NCI-H524 (cell line): ENCODE results near the gene TPSD1.
A peak's percentile ranks its signal among the peaks of the same experiment; 100 is the strongest.
"Not testable (repeated sequence)": the region's sequence is repeated elsewhere in the genome, so short reads cannot be mapped to it uniquely, and the experiment has no call there.

Experiments used
- DNase-seq, 2 experiments: peaks; one replicate each; lab custom pipeline; 2025; lab: John Stamatoyannopoulos, UW

Gene TPSD1

DNA sequence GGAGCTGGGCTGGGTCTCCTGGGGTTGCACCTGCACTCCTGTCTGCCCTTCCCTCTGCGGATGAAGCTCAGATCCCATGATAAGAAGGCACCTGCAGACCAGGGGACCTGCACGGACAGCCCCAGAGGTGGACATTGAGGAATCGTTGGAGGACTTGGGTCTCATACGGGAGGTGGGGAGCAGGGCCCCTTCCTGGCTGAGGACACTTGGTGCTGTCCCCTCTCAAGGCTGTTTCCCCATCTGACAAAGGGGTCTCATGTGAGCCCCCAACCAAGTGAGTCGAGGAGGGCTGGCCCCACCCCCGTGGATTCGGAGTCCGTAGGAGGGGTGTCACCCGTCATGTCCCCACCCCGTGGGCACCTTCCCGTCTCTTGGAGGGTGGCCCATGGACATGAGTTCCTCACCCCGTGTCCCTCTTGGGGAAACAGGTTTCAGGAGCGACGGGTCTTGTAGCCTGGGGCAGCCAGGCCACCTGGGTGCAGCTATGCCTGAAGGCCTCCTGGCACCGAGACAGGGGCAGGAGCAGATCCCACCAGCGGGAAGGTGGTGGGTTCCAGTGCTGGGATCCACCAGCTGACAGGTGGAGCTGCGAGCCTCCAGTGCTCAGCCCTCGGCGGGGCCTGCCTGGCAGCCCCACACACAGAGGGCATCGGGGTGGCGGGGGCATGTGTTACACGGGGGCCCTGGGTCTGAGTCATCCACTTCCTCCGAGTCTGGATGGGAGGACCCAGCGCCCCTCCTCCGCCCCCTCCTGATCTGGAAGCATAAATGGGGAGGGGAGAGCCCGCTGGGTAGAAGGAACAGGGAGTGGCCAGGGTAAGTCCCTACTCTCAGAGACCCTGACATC, at the start of gene TPSD1:
Gene TPSD1 (plus strand): TSS at position 794 of the 847 bp plus-strand sequence. CDS start 212 bp downstream, outside the sequence.
- not testable (repeated sequence) for DNase-seq

DNA sequence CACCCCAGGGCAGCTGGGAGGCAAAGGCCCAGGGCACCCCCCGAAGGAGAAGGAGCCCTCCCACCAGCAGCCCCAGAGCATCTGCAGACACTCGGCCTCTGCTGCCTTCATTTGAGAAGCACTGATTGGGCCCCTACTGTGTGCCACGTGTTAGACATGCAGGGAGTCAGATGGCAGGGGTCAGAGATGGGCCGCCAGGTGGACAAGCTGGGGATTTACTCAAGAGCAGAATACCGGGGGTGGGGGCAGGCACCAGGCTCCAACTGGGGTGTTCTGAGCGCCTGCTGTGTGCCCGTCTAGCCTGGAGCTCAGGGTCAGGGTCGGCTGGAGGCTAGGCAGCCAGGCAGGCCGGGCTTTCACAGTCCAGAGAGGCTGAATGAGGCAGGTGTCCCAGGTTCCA, 49.5 kb upstream of the TPSD1 start:
- no peak for DNase-seq

DNA sequence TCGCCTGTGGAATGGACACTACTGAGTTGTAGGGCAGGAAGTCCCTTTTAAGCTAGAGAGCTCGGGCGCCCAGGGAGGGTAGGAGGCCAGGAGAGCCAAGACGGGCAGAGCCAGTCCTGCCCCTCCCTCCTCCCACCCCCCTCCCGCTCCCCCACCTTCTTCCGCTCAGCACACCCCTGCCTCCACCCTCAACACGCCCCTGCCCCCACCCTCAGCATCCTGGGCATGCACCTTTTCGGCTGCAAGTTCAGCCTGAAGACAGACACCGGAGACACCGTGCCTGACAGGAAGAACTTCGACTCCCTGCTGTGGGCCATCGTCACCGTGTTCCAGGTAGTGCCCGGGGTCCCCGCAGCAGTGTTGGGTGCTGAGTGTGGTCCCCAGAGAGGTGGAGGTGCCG, 49.1 kb upstream of the TPSD1 start:
- DNase-seq = no peak

DNA sequence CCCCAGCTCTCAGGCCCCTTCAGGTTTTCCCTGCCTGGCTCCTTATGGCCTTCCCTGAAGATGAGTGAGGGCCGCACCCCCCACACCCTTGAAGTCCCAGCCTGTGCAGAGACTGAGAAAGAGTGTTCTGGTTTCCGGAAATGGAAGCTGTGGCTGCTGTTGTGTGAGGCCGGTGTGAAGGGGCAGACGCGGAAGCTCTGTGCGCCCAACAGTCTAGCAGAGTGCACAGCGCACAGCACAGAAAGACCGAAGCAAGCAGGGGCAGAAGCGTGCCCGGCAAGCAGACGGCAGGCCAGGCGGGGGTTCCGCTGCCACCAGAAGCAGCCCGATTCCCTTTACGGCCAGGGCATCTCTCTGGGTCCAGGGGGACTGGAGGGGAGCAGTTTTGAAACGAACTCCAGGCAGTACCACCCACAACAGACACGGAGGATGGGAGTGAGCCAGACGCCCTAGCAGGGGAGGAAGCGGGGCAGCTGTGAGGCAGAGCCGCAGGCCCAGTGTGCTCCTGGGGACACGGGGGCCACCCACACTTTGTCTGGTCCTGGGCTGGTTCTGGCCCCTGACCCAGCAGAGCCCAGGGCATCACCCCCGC, 47.5 kb upstream of the TPSD1 start:
- DNase-seq = no peak

DNA sequence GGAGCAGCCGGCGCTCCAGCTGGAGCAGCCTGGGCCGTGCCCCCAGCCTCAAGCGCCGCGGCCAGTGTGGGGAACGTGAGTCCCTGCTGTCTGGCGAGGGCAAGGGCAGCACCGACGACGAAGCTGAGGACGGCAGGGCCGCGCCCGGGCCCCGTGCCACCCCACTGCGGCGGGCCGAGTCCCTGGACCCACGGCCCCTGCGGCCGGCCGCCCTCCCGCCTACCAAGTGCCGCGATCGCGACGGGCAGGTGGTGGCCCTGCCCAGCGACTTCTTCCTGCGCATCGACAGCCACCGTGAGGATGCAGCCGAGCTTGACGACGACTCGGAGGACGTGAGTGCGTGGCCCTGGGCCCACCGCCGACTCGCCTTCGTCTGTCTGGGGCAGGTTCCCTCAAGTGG, 46.8 kb upstream of the TPSD1 start:
- DNase-seq = no peak

DNA sequence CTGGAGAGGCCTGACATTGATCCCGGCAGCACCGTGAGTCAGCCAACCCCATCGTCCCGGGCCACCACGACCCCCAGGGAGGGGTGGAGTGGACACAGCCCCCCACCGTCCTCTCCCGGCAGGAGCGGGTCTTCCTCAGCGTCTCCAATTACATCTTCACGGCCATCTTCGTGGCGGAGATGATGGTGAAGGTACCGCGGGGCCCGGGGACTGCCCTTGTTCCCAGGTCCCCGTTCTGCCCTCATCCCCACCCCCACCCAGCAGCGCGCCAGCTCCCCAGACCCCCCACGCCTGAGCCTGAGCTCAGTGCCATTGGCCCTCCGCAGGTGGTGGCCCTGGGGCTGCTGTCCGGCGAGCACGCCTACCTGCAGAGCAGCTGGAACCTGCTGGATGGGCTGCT, 45.4 kb upstream of the TPSD1 start:
- DNase-seq = no peak

DNA sequence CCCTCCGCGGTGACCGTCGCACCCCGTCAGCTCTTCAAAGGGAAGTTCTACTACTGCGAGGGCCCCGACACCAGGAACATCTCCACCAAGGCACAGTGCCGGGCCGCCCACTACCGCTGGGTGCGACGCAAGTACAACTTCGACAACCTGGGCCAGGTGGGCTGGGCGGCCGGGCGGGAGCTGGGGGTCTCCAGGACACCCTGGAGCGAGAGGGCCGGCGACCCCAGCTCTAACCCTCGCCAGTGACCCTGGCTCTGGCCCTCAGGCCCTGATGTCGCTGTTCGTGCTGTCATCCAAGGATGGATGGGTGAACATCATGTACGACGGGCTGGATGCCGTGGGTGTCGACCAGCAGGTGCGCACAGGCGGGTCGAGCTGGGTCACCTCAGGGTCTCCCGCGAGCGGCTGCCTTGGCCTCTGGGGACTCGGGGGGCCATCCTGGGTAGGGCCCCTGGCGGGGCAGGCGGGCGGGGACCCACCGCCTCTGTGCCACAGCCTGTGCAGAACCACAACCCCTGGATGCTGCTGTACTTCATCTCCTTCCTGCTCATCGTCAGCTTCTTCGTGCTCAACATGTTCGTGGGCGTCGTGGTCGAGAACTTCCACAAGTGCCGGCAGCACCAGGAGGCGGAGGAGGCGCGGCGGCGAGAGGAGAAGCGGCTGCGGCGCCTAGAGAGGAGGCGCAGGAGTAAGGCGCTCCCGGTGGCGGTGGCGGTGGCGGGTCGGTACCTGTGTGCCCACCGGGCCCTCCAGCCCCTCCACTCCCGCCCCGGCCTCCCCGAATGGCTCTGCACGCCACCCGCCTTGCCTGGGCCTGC, 44.2 kb upstream of the TPSD1 start:
- DNase-seq = no peak

DNA sequence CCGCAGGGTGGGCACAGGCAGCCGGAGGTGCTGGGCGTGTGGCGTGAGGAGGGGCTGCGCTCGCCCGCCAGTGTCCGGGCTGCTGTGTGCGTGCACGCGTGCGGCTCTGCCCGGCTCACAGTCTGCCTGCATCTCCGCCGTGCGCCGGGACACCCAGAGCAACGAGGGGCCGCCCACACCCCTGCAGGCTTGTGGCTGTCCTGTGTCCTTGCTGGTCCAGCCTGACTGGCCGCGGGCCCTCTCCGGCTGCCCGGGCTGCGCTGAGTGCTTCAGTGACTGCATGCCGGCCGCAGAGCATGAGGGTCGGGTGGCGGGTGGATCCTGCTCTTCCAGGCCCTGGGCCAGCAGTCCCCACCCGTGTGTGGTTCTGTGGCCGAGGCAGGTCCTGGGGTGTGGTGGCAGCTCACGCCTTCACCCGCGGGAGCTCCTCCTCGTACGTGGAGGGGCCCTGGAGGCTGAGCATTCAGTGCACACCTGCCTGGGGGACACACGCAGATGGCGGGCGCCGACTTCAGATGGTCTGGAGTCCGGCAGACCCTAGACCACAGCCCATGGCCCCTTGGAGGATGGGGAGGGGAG, 43.2 kb upstream of the TPSD1 start:
- no peak for DNase-seq

DNA sequence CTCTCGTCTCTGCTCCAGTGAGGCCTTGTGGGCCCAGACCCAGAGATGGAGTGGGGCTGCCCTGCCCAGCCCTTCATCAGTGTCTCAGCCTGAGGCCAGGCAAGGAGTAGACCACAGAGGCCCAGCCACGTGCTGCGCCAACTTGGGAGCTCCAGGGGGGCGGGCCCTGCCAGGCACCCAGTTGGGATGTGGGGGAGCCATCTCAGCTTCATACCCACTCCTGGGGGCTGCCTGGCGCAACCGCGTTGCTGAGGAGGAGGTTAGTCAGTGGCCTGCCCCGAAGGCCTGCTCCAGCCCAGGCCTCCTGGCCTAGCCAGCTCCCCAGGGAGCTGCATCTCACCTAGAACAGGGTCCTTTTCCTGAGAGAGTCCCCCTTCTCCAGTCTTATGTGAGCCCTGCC, 42.6 kb upstream of the TPSD1 start:
- no peak for DNase-seq

DNA sequence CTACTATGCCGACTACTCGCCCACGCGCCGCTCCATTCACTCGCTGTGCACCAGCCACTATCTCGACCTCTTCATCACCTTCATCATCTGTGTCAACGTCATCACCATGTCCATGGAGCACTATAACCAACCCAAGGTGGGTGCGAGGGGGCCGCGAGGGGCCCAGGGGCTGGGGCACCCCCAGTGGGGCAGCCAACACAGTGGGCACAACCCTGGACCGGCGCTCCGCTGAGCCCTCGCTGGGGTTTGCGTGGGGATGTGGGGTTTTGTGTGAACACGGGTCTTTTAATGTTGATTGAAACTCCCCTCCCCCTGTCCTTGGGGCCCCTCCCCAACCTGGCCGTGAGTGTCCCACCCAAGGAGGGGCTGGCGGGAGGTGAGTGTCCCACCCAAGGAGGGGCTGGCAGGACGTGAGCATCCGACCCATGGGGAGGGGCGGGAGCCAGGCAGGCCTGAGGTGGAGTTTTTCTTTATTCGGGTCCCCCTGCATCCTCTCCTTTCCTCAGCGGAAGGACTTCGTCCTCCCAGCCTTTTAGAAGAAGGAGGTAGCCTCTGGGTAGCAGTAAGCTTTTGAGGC, 42.0 kb upstream of the TPSD1 start:
- no peak for DNase-seq

DNA sequence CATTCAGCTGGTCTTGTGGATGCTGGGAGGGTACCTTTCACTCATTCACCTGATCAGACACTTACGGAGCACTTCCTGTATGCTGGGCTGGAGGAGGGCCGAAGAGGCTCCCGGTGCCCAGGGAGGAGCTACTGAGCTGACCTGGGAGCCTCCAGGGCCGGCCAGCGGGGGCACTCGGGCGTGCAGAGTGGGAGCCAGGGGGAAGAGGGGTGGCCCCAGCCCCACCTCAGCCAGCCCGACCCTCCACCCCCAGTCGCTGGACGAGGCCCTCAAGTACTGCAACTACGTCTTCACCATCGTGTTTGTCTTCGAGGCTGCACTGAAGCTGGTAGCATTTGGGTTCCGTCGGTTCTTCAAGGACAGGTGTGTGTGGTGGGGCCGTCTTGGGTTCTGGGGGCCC, 41.1 kb upstream of the TPSD1 start:
- no peak for DNase-seq

DNA sequence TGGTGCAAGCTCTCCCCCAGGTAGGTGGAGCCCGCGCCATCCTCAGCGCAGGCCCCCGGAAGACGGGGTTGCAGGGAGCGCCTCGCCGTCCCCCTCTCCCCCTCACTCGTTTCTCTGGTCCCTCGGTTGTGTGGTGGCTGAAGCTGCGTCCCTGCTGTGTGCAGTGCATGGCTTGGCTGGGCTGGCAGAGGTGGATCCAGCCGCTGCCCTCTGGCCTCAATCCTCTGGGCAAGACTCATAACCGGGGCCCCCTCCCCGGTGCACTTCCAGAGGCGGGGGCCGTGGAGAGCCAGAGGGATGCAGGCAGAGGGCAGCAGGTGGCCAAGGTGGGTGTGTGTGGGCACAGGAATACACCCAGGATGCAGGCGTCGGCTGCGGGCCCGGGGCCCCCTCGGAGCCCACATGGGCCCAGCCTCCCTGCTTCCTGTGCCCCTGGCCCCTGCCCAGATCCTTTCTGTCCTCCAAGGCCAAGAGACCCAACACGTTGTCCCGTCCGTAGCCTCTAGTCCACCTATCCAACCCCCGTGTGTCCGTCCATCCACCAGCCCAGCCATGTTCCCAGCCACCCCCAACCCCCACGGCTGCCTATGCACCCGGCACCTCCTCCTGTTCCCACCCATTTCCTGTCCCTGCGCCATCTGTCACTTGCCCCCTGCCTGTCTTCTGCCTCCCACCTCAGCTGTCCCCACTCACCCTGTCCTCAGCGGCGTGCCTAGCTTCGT, 40.1 kb upstream of the TPSD1 start:
- DNase-seq = peak; percentile 50 to 57

DNA sequence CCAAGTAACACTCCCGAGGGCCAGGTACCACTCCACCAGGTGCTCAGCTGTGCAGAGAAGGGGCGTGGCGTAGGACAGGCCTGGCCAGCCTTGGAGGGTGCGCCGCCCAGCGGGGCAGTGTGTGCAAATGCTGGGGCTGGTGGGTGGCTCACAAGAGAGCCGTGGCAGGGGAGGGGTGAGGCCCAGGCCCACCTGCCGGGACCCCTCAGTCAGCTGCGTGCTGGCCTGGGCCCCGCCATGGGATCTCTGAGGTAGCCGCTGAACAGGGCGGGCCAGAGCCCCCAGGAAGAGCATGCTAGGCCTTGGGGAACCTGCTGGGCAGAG, 39.6 kb upstream of the TPSD1 start:
- no peak for DNase-seq

DNA sequence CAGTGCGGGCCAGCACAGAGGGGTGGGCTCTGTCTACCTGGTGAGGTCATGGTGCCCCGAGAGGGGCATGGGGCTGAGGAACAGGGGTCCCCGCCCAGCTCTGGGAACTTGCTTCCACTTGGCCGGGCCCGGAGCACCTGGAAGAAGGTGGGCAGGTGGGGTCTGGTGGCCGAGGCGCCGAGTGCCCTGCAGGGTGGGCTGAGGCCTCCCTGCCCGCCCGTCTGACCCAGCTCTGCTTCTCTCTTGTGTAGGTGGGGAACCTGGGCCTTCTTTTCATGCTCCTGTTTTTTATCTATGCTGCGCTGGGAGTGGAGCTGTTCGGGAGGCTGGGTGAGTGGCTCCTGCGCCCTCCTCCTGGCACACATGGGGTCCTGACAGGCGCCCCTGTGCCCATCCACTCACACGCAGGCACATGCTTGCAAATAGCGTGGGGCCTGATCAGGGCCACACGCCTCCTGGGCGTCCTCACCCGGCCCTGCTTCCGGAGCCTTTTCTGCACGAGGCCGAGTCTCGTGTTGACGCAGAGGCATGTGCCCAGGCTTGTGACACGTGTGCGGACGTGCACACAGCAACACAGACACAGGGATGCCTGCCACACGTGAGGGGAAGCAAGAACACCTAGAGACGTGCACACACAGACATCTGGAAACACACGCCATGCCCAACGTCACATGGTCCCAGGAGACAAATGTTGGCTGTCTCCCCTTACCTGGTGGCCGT, 39.0 kb upstream of the TPSD1 start:
- DNase-seq = no peak

DNA sequence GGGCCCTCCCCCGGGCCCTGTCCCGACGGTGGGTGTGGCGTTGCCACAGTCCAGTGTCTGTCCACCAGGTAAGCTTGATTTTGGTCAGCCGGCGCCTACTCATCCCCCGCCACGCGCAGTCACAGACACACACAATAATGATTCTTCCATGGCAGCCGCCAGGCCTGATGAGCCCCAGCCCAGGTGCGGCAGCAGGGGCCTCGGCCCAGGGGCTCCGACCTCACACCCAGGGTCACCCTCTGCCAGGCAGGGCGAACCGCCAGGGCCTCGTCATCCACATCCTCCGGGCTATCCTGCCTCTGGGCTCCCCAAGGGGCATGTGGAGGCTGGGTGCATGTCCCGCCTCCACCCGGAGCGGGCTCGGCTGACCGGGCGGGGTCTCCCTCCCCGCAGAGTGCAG, 38.3 kb upstream of the TPSD1 start:
- no peak for DNase-seq

DNA sequence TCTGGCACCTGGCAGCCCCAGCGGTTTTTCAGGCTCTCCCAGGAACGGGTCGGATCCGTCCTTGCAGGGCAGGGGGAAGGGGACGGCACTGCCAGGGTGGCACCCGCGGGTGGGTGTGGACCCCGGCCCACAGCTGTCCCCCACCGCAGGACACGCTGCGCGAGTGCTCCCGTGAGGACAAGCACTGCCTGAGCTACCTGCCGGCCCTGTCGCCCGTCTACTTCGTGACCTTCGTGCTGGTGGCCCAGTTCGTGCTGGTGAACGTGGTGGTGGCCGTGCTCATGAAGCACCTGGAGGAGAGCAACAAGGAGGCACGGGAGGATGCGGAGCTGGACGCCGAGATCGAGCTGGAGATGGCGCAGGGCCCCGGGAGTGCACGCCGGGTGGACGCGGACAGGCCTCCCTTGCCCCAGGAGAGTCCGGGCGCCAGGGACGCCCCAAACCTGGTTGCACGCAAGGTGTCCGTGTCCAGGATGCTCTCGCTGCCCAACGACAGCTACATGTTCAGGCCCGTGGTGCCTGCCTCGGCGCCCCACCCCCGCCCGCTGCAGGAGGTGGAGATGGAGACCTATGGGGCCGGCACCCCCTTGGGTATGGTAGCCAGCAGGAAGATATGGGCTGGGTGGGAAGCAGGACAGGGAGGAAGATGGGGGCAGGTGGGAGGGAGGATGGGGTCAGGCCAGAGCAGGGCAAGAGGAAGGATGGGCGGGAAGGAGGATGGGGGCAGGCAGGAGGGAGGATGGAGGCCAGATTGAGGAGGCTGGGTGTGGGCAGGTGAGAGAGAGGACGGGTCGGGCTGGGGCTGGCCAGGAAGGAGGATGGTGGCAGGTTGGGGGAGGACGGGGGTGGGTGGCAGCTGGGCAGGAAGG, 37.6 kb upstream of the TPSD1 start:
- no peak for DNase-seq

DNA sequence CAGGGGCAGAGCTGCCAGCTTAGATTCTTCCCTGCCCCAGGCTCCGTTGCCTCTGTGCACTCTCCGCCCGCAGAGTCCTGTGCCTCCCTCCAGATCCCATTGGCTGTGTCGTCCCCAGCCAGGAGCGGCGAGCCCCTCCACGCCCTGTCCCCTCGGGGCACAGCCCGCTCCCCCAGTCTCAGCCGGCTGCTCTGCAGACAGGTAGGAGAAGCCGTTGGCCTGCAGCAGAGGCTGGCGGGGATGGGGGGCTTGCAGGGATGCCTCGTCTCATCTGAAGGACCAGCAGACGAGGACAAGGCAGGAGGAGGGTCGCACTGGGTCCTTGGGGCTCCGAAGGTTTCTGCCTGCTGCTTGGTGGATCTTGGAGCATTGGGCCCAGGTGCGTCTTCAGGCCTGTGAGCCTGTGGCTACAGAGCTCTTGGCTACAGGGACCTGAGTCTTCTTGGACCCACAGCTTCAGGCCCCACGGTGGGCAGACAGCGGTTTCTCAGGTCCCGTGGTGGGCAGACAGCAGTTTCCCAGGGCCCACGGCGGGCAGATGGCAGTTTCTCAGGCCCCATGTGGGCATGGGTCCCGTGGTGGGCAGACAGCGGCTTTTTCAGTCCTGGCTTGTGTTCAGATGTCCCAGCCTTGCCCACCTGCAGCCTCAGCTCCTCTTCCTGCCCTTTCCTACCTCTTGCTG, 36.8 kb upstream of the TPSD1 start:
- no peak for DNase-seq

DNA sequence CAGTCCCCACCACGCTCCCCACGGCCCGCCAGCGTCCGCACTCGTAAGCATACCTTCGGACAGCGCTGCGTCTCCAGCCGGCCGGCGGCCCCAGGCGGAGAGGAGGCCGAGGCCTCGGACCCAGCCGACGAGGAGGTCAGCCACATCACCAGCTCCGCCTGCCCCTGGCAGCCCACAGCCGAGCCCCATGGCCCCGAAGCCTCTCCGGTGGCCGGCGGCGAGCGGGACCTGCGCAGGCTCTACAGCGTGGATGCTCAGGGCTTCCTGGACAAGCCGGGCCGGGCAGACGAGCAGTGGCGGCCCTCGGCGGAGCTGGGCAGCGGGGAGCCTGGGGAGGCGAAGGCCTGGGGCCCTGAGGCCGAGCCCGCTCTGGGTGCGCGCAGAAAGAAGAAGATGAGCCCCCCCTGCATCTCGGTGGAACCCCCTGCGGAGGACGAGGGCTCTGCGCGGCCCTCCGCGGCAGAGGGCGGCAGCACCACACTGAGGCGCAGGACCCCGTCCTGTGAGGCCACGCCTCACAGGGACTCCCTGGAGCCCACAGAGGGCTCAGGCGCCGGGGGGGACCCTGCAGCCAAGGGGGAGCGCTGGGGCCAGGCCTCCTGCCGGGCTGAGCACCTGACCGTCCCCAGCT, 35.7 kb upstream of the TPSD1 start:
- DNase-seq = no peak
